ENCODE data around the gene SLC35F4. TPM values are rescaled to one million over a fixed set of nuclear protein-coding genes. Genes with fewer than 3 reads are reported as not detected.
"Not testable (repeated sequence)": the region's sequence is repeated elsewhere in the genome, so short reads cannot be mapped to it uniquely, and the experiment has no call there.

SLC35F4 gene
- total RNA-seq, 1 donor, result not detected

- H3K9me3 ChIP-seq (ENCODE audit: low read depth, low read length), result no peaks in the 10 kb centered on the region
- no peak overlapping the region for H3K4me3 ChIP-seq (ENCODE audit: low read length)
- H3K27me3 ChIP-seq (ENCODE audit: insufficient read depth, low read length), result no peaks in the 10 kb centered on the region
- no peaks in the 10 kb centered on the region for H3K4me1 ChIP-seq (ENCODE audit: insufficient read depth, low read length)
These were observed 128.3 kb downstream of the SLC35F4 start for GRCh38 chr14:57737598-57737997.

GRCh38 chr14:57736391-57736790 is 129.5 kb downstream of the SLC35F4 start:
- Histone ChIP-seq H3K4me3 (ENCODE audit: low read length) (no peak overlapping the region), H3K9me3 (ENCODE audit: low read depth, low read length) (no peaks in the 10 kb centered on the region), H3K27me3 (ENCODE audit: insufficient read depth, low read length) (no peaks in the 10 kb centered on the region), H3K4me1 (ENCODE audit: insufficient read depth, low read length) (no peaks in the 10 kb centered on the region)

- Histone ChIP-seq H3K9me3 (ENCODE audit: low read depth, low read length) (no peaks in the 10 kb centered on the region), H3K27me3 (ENCODE audit: insufficient read depth, low read length) (no peaks in the 10 kb centered on the region), H3K4me1 (ENCODE audit: insufficient read depth, low read length) (no peaks in the 10 kb centered on the region), H3K4me3 (ENCODE audit: low read length) (no peak overlapping the region)
These were observed 130.6 kb downstream of the SLC35F4 start for GRCh38 chr14:57735276-57735675.

GRCh38 chr14:57732463-57733285 is 133.2 kb downstream of the SLC35F4 start:
- Histone ChIP-seq H3K9me3 (ENCODE audit: low read depth, low read length) (no peaks in the 10 kb centered on the region), H3K27me3 (ENCODE audit: insufficient read depth, low read length) (no peaks in the 10 kb centered on the region), H3K4me1 (ENCODE audit: insufficient read depth, low read length) (no peaks in the 10 kb centered on the region), H3K4me3 (ENCODE audit: low read length) (no peak overlapping the region)

GRCh38 chr14:57729208-57730187 is 136.4 kb downstream of the SLC35F4 start:
- Histone ChIP-seq H3K27me3 (ENCODE audit: insufficient read depth, low read length) (no peaks in the 10 kb centered on the region), H3K4me3 (ENCODE audit: low read length) (no peak overlapping the region), H3K4me1 (ENCODE audit: insufficient read depth, low read length) (no peaks in the 10 kb centered on the region)

GRCh38 chr14:57725399-57726077 is 140.4 kb downstream of the SLC35F4 start:
- H3K27me3 ChIP-seq (ENCODE audit: insufficient read depth, low read length), result no peaks in the 10 kb centered on the region
- no peaks in the 10 kb centered on the region for H3K4me1 ChIP-seq (ENCODE audit: insufficient read depth, low read length)
- no peaks in the 10 kb centered on the region for H3K9me3 ChIP-seq (ENCODE audit: low read depth, low read length)
- H3K4me3 ChIP-seq (ENCODE audit: low read length), result no peak overlapping the region

More at GRCh38 chr14:57729208-57730187, 136.4 kb downstream of the SLC35F4 start:
- H3K9me3 ChIP-seq (ENCODE audit: low read depth, low read length), result no peaks in the 10 kb centered on the region

- not testable (repeated sequence) for H3K9me3 ChIP-seq (ENCODE audit: low read depth, low read length); H3K4me3 ChIP-seq (ENCODE audit: low read length); H3K4me1 ChIP-seq (ENCODE audit: insufficient read depth, low read length); H3K27me3 ChIP-seq (ENCODE audit: insufficient read depth, low read length)
These were observed 143.8 kb downstream of the SLC35F4 start for GRCh38 chr14:57722141-57722540.

- Histone ChIP-seq H3K27me3 (ENCODE audit: insufficient read depth, low read length) (no peaks in the 10 kb centered on the region), H3K4me1 (ENCODE audit: insufficient read depth, low read length) (no peaks in the 10 kb centered on the region), H3K9me3 (ENCODE audit: low read depth, low read length) (peaks cover 5% of the 10 kb centered on the region), H3K4me3 (ENCODE audit: low read length) (no peak overlapping the region)
These were observed 151.4 kb downstream of the SLC35F4 start for GRCh38 chr14:57714487-57714931.

GRCh38 chr14:57712698-57713097 is 153.2 kb downstream of the SLC35F4 start:
- Histone ChIP-seq H3K4me3 (ENCODE audit: low read length) (no peak overlapping the region), H3K9me3 (ENCODE audit: low read depth, low read length) (peaks cover 5% of the 10 kb centered on the region), H3K27me3 (ENCODE audit: insufficient read depth, low read length) (no peaks in the 10 kb centered on the region), H3K4me1 (ENCODE audit: insufficient read depth, low read length) (no peaks in the 10 kb centered on the region)

- no peaks in the 10 kb centered on the region for H3K4me1 ChIP-seq (ENCODE audit: insufficient read depth, low read length)
- peaks cover 5% of the 10 kb centered on the region for H3K9me3 ChIP-seq (ENCODE audit: low read depth, low read length)
- no peaks in the 10 kb centered on the region for H3K27me3 ChIP-seq (ENCODE audit: insufficient read depth, low read length)
- no peak overlapping the region for H3K4me3 ChIP-seq (ENCODE audit: low read length)
These were observed 153.8 kb downstream of the SLC35F4 start for GRCh38 chr14:57712102-57712501.

GRCh38 chr14:57709909-57710308 is 156.0 kb downstream of the SLC35F4 start:
- Histone ChIP-seq H3K4me3 (ENCODE audit: low read length) (no peak overlapping the region), H3K4me1 (ENCODE audit: insufficient read depth, low read length) (no peaks in the 10 kb centered on the region), H3K9me3 (ENCODE audit: low read depth, low read length) (peaks cover 5% of the 10 kb centered on the region), H3K27me3 (ENCODE audit: insufficient read depth, low read length) (no peaks in the 10 kb centered on the region)

GRCh38 chr14:57709086-57709485 is 156.8 kb downstream of the SLC35F4 start:
- not testable (repeated sequence) for H3K4me3 ChIP-seq (ENCODE audit: low read length); H3K27me3 ChIP-seq (ENCODE audit: insufficient read depth, low read length); H3K4me1 ChIP-seq (ENCODE audit: insufficient read depth, low read length); H3K9me3 ChIP-seq (ENCODE audit: low read depth, low read length)

GRCh38 chr14:57707219-57707618 is 158.7 kb downstream of the SLC35F4 start:
- H3K4me1 ChIP-seq (ENCODE audit: insufficient read depth, low read length), result no peaks in the 10 kb centered on the region
- H3K4me3 ChIP-seq (ENCODE audit: low read length), result no peak overlapping the region
- H3K9me3 ChIP-seq (ENCODE audit: low read depth, low read length), result peaks cover 4% of the 10 kb centered on the region

GRCh38 chr14:57704763-57705162 is 161.1 kb downstream of the SLC35F4 start:
- no peaks in the 10 kb centered on the region for H3K27me3 ChIP-seq (ENCODE audit: insufficient read depth, low read length)
- no peak overlapping the region for H3K4me3 ChIP-seq (ENCODE audit: low read length)
- no peaks in the 10 kb centered on the region for H3K9me3 ChIP-seq (ENCODE audit: low read depth, low read length)

More at GRCh38 chr14:57707219-57707618, 158.7 kb downstream of the SLC35F4 start:
- no peaks in the 10 kb centered on the region for H3K27me3 ChIP-seq (ENCODE audit: insufficient read depth, low read length)

GRCh38 chr14:57699947-57700346 is 165.9 kb downstream of the SLC35F4 start:
- Histone ChIP-seq H3K4me3 (ENCODE audit: low read length) (no peak overlapping the region), H3K27me3 (ENCODE audit: insufficient read depth, low read length) (no peaks in the 10 kb centered on the region), H3K4me1 (ENCODE audit: insufficient read depth, low read length) (no peaks in the 10 kb centered on the region), H3K9me3 (ENCODE audit: low read depth, low read length) (no peaks in the 10 kb centered on the region)

More at GRCh38 chr14:57704763-57705162, 161.1 kb downstream of the SLC35F4 start:
- H3K4me1 ChIP-seq (ENCODE audit: insufficient read depth, low read length), result no peaks in the 10 kb centered on the region

All from mononuclear cell (primary cell).